HG03469 (cell line): ENCODE results near the gene CALCB.
A peak's percentile ranks its signal among the peaks of the same experiment; 100 is the strongest.

Experiments
- ATAC-seq: cut with Tn5 transposase; IDR thresholded peaks from one replicate; pipeline ENCODE4 v1.9.1; 2021; ENCODE audit warnings: mild to moderate bottlenecking, moderate library complexity, moderate number of reproducible peaks; ENCODE audit not compliant: unreplicated experiment

CALCB gene

GRCh38 chr11:15074206-15075161 is 1.1 kb downstream of the CALCB start:
- peak; percentile 93 for ATAC-seq

DNA sequence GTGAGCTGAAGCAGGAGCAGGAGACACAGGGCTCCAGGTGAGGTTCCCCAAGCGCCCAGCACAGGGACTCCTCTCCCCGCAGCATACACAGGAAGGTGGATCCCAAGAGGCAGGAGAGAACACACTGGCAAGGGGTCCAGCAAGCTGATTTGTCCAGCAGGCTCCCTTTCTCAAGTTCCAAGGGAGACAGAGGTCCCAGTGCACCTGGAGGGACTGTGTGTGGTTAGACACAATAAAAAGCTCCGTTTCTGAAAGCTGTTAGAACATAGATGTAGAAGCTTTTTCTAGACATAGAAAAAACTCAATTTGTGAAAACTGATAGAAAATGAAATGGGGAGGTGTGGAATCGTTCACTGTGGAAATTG is 1.8 kb downstream of the CALCB start:
- no peak for ATAC-seq

DNA sequence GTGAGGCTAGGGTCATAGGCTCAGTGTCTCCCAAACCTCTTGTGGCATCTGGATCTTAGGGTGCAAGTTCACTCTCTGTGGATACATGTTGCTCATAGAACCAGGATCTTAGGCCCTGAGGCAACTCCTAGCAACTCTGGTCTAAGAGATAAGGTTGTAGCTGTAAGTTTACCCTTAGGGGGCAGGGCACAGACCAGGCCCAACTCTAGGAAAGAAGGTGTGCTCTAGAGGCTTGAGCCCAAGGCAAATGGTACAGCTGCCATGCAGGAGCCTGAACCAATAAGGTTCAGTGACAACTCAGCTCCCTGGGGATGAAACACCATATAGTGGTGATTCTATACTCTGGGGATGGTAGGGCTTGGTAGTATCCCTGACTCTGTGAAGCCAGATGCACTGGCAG is 17.8 kb downstream of the CALCB start:
- ATAC-seq, result no peak

- no peak for ATAC-seq
Measured at GRCh38 chr11:15091625-15092024, 18.2 kb downstream of the CALCB start.

- peak; percentile 95 for ATAC-seq
Measured at GRCh38 chr11:15093432-15093831, 20.0 kb downstream of the CALCB start.

DNA sequence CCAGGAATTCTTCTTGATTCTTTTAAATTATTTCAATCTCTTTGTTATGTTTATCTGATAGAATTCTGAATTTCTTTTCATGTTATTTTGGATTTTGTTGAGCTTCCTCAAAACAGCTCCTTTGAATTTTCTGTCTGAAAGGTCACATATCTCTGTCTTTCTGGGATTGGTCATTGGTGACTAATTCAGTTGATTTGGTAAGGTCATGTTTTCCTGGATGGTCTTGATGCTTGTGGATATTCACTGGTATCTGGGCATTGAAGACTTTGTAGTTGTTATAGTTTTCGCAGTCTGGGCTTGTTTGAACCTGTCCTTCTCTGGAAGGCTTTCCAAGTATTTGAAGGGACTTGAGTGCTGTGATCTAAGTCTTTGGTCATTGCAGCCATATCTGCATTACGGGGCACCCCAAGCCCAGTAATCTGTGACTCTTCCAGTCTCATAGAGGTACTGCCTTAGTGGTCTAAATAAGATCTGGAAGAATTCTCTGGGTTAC is 22.4 kb downstream of the CALCB start:
- ATAC-seq, result no peak

GRCh38 chr11:15097411-15097810 is 24.0 kb downstream of the CALCB start:
- ATAC-seq, result no peak

- ATAC-seq, result no peak
Measured at GRCh38 chr11:15099267-15099666, 25.9 kb downstream of the CALCB start.

- peak; percentile 72 for ATAC-seq
Measured at GRCh38 chr11:15101072-15101709, 27.8 kb downstream of the CALCB start.

GRCh38 chr11:15104166-15104565 is 30.8 kb downstream of the CALCB start:
- ATAC-seq, result no peak

GRCh38 chr11:15106201-15106965 is 33.0 kb downstream of the CALCB start:
- no peak for ATAC-seq

DNA sequence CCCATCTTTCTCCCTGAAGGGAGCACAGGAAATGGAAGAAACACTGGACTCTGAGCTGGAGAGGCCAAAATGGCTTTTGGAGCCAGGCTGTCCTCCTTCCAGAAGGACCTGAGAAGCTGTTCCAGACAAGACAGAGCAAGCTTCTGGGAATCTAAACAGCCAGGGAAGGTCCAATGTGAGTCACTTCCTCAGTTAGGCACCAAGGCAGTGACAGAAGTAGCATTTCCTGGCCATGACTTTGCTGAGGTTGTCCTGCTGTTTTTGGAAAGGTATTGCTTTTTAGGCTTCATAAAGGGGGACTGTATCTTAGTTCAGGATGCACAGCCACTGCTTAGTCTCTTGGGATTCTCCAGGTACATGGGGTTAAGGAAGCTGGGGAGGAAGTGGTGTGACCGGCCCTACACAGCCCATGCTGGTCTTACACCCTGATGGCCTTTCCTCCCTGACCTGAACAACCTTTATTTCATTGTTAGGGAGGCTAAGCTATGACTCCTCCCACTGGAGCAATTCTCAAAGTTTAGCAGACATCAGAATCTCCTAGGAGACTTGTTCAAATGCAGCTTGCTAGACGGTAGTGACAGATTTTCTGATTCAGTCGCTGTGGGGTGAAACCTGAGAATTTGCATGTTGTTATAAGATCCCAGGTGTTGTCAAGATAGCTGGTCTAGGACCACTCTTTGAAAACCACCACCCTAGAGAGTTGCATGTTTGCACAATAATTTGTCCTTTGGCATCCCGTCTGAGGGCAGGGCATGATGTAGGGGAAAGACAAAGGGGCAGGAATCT is 34.5 kb downstream of the CALCB start:
- peak; percentile 64 for ATAC-seq

- no peak for ATAC-seq
Measured at GRCh38 chr11:15108592-15109130, 35.3 kb downstream of the CALCB start.

DNA sequence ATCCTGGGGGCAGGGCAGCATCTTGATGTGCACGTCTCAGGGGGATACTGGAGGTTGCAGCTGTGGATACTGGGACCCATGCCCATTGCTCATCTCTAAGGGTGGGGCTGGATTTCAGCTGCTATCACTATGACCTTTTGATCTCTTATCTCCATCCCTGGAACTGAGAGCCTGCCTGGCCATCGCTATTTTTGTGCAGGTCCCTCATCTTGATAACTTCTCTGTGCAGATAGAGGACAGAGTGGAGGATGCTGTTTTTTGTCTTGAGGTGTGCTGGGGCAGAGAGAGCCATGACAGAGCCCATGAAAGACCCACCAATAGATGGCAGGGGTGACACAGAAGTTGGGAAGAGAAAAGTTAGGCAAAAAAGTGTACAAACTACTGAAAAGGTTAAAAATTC is 36.2 kb downstream of the CALCB start:
- no peak for ATAC-seq

DNA sequence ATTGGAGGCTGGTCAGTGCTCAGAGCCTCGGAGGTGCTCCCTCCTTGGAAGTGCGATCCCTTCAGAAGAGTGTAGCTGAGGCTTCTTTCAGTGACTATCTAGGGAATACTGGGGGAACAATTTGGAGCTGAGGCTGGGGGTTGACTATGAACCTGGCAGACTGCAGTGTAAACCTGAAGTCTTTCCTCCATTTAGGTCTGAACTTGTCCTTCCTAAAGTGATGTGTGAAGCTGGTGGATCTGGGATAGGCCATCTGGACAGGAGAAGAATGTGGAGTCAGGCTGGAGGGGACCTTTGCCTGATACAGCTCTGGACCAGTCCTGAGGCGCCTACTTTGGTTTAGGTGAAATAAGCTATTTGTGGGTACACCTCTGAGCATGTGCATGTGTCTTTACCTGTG is 37.8 kb downstream of the CALCB start:
- no peak for ATAC-seq

GRCh38 chr11:15112131-15112541 is 38.7 kb downstream of the CALCB start:
- ATAC-seq, result no peak

GRCh38 chr11:15113381-15113780 is 40.0 kb downstream of the CALCB start:
- ATAC-seq, result peak; percentile 92

DNA sequence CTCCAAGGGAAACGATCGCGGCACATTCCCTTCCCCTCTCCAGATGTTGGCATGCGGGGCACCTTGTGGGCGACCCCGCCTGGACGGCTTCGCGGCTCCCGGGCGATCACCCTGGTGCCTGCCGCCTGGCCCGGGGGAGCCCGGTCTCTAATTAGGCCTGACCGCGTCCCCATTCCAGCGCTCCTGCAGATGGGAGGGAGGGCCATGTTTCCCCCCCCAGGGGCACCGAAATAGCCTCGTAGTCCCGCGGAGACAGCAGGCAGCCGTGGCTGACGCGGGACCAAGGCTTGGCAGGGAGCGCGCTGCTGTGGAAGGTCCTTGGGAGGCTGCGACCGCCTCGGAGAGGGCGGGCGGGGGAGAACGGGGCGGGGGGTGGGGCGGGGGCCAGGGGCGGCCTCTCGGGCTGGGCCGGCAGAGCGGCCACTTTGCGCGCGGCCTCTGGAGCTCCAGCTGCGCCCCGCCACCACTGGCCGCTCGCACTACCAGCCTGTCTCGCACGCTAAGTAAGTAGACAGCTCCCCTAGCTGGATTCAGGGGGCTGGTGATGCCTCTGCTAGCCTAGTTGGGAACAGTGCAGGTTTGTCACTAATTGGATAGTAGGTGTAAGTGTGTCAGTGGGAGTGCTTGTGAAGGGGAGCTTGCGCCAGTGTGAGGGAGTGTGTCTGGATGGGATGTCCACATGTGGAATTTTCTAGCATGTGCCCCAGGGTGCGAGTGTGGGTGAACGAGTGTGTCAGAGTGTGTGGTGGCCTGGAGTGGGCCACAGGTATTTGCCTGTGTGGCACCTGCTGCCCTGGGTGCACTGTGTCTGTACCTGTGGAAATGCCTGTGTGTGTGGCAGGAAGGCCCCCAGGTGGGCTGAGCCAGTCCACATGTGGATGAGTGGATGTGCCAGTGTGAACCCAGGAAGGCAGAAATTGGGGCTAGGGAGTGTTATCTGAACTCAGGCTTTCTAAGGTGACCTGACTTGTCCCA is 41.4 kb downstream of the CALCB start, which contains the start of gene INSC:
INSC (plus strand) TSS at position 423 of the 975 bp plus-strand sequence. CDS start 34,252 bp downstream, outside the sequence.
- ATAC-seq, result no peak

GRCh38 chr11:15115686-15116085 is 42.3 kb downstream of the CALCB start:
- ATAC-seq, result no peak
